OCI-LY3 (cell line): ENCODE data around the gene CORO6.
A peak's percentile ranks its signal among the peaks of the same experiment; 100 is the strongest.

ENCODE experiments used
- H2AFZ ChIP-seq: fragments of 200-600, 300-600 bp; shearing (Covaris generic); 2 replicates; pipeline ENCODE4 v1.6.0; 2014; ENCODE audit warnings: antibody characterized with exemption, low read depth, low read length
- H3K27ac ChIP-seq: fragments of 200-600, 300-600 bp; sonication (generic); 2 replicates; pipeline ENCODE4 v1.5.1; 2014; ENCODE audit warnings: mild to moderate bottlenecking, low read length, moderate library complexity, mixed read lengths
- H3K27me3 ChIP-seq: fragments of 200-600, 300-600 bp; sonication (generic); 2 replicates; pipeline ENCODE4 v1.6.1; 2014; ENCODE audit warnings: low read depth, low read length, mixed read lengths
- H3K36me3 ChIP-seq: fragments of 200-600, 300-600 bp; sonication (generic); replicated peaks from 2 replicates; pipeline ENCODE3; 2014; ENCODE audit warnings: low read depth, low read length, mixed read lengths
- H3K4me1 ChIP-seq: fragments of 300-600, 200-600 bp; sonication (generic); 2 replicates; pipeline ENCODE4 v1.6.1; 2014; ENCODE audit warnings: low read length, mixed read lengths
- H3K4me2 ChIP-seq: fragments of 200-600, 300-600 bp; sonication (generic); 2 replicates; pipeline ENCODE4 v1.6.1; 2014; ENCODE audit warnings: low read length, mixed read lengths
- H3K4me3 ChIP-seq: fragments of 300-600, 200-600 bp; sonication (generic); 2 replicates; pipeline ENCODE4 v1.5.1; 2014; ENCODE audit warnings: antibody characterized with exemption, mild to moderate bottlenecking, low read length, moderate library complexity
- H3K79me2 ChIP-seq: fragments of 300-600, 200-600 bp; shearing (Covaris generic); 2 replicates; pipeline ENCODE4 v1.6.1; 2014; ENCODE audit warnings: mild to moderate bottlenecking, low read length, mixed read lengths
- H3K9ac ChIP-seq: fragments of 300-600, 200-600 bp; shearing (Covaris generic); 2 replicates; pipeline ENCODE4 v1.6.0; 2014; ENCODE audit warnings: mild to moderate bottlenecking, low read length, moderate library complexity
- H3K9me3 ChIP-seq: fragments of 200-600, 300-600 bp; shearing (Covaris generic); 2 replicates; pipeline ENCODE4 v1.6.1; 2014; ENCODE audit warnings: low read length, mixed read lengths; ENCODE audit not compliant: insufficient read depth
- H4K20me1 ChIP-seq: fragments of 200-600, 300-600 bp; sonication (generic); 2 replicates; pipeline ENCODE4 v1.6.1; 2016; ENCODE audit warnings: low read length, mixed read lengths; ENCODE audit not compliant: insufficient read depth
- CTCF ChIP-seq: fragments of 200-600, 300-600 bp; sonication (generic); IDR thresholded peaks from 2 replicates; pipeline ENCODE4 v1.5.1; 2014; ENCODE audit warnings: antibody characterized with exemption, low read length, low read depth
- EZH2phosphoT487 ChIP-seq: fragments of 200-600 bp; shearing (Covaris generic); IDR thresholded peaks from 2 replicates; pipeline ENCODE4 v1.6.1; 2018; ENCODE audit warnings: antibody characterized with exemption, mixed run types, low read depth

Gene CORO6

GRCh38 chr17:29588562-29589411, 33.9 kb downstream of the CORO6 start:
- H3K4me1 ChIP-seq = peaks cover 47% of the 10 kb centered on the region
- peak overlapping the region; percentile 86 for H3K4me3 ChIP-seq
- H3K4me2 ChIP-seq = peak overlapping the region; percentile 99
- TF ChIP-seq EZH2phosphoT487 = no peak
- H3K9ac ChIP-seq = peak overlapping the region; percentile 76
- H2AFZ ChIP-seq = no peak overlapping the region
- H3K79me2 ChIP-seq = peaks cover 65% of the 10 kb centered on the region
- peaks cover 2% of the 10 kb centered on the region for H3K36me3 ChIP-seq
- H3K27ac ChIP-seq = no peak overlapping the region; the same call in 1 of the 2 replicates
- H3K27me3 ChIP-seq = no peaks in the 10 kb centered on the region
- H4K20me1 ChIP-seq = peaks cover 23% of the 10 kb centered on the region
- H3K9me3 ChIP-seq = no peaks in the 10 kb centered on the region

- Histone ChIP-seq H3K4me2 (peak overlapping the region; percentile 99), H3K27ac (no peak overlapping the region), H3K79me2 (peaks cover 68% of the 10 kb centered on the region), H3K27me3 (no peaks in the 10 kb centered on the region), H3K36me3 (peaks cover 8% of the 10 kb centered on the region), H3K9ac (peak overlapping the region; percentile 76), H4K20me1 (peaks cover 23% of the 10 kb centered on the region), H2AFZ (no peak overlapping the region), H3K9me3 (no peaks in the 10 kb centered on the region), H3K4me3 (peak overlapping the region; percentile 86), H3K4me1 (peaks cover 47% of the 10 kb centered on the region)
- TF ChIP-seq CTCF (no peak), EZH2phosphoT487 (no peak)
These were observed 34.6 kb downstream of the CORO6 start for GRCh38 chr17:29588017-29588561.

- TF ChIP-seq EZH2phosphoT487 (no peak), CTCF (no peak)
- no peaks in the 10 kb centered on the region for H3K9me3 ChIP-seq
- H3K27me3 ChIP-seq = no peaks in the 10 kb centered on the region
- H4K20me1 ChIP-seq = peaks cover 23% of the 10 kb centered on the region
- peak overlapping the region; percentile 86 for H3K4me3 ChIP-seq
- H3K4me1 ChIP-seq = peaks cover 45% of the 10 kb centered on the region
- H3K4me2 ChIP-seq = peak overlapping the region; percentile 99
- H3K36me3 ChIP-seq = peaks cover 13% of the 10 kb centered on the region
- H3K9ac ChIP-seq = peak overlapping the region; percentile 76
- H3K79me2 ChIP-seq = peaks cover 70% of the 10 kb centered on the region
- no peak overlapping the region for H2AFZ ChIP-seq
- H3K27ac ChIP-seq = no peak overlapping the region
These were observed 35.1 kb downstream of the CORO6 start for GRCh38 chr17:29587591-29587990.

GRCh38 chr17:29586676-29587469, 35.8 kb downstream of the CORO6 start:
- H3K4me3 ChIP-seq = no peak overlapping the region
- H3K27ac ChIP-seq = no peak overlapping the region
- peaks cover 21% of the 10 kb centered on the region for H3K36me3 ChIP-seq
- H3K4me2 ChIP-seq = peak overlapping the region; percentile 99; the same call in 1 of the 2 replicates
- H4K20me1 ChIP-seq = peaks cover 23% of the 10 kb centered on the region
- H3K9me3 ChIP-seq = no peaks in the 10 kb centered on the region
- TF ChIP-seq CTCF (no peak), EZH2phosphoT487 (no peak)
- peaks cover 70% of the 10 kb centered on the region for H3K79me2 ChIP-seq
- H2AFZ ChIP-seq = no peak overlapping the region
- H3K27me3 ChIP-seq = no peaks in the 10 kb centered on the region
- H3K9ac ChIP-seq = no peak overlapping the region
- peaks cover 38% of the 10 kb centered on the region for H3K4me1 ChIP-seq
